ENCODE results near the gene GNE.
"Not testable (repeated sequence)": the region's sequence is repeated elsewhere in the genome, so short reads cannot be mapped to it uniquely, and the experiment has no call there.

GNE gene, protein sequence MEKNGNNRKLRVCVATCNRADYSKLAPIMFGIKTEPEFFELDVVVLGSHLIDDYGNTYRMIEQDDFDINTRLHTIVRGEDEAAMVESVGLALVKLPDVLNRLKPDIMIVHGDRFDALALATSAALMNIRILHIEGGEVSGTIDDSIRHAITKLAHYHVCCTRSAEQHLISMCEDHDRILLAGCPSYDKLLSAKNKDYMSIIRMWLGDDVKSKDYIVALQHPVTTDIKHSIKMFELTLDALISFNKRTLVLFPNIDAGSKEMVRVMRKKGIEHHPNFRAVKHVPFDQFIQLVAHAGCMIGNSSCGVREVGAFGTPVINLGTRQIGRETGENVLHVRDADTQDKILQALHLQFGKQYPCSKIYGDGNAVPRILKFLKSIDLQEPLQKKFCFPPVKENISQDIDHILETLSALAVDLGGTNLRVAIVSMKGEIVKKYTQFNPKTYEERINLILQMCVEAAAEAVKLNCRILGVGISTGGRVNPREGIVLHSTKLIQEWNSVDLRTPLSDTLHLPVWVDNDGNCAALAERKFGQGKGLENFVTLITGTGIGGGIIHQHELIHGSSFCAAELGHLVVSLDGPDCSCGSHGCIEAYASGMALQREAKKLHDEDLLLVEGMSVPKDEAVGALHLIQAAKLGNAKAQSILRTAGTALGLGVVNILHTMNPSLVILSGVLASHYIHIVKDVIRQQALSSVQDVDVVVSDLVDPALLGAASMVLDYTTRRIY

DNA sequence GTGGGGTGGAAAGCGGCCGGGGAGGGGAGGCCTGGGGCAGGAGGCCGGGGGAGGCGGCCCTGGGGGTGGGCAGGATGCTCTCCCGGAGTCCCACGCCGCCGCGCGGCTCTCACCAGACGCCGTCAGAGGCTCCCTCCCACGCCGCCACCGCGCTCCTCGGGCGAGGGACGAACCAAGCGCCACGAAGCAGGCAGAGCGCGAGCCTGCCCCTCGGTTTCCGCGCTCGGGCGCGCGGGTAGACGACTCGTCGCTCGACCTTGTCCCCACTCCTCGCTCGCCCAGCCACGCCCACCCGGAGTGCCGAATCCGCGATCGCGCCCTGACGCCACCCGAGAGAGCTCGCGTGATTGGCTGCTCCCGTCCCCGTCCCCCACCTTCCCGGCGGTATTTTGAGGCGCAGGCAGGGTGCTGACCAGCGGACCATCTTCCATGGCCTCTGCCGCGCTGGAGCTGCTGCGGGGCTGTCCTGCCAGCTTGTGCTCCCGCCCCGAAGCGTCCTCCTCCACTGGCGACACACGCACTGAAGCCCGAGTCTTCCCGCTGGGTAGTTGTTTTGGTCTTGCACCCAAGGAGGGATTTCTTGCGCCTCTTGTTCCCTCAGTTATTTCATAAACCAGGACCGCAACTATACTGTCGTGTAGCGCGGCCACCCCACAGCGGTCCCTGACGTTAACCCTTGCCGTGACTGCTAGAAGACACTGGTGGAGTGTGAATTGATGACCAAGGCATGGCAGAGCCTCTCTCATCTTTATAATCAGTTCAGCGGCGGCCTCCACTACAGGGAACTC, at the start of gene GNE:
GNE (minus strand) TSS at position 241 of the 788 bp plus-strand sequence. CDS start 9,093 bp downstream, outside the sequence.
- peak; percentile 80 for DNase-seq

DNA sequence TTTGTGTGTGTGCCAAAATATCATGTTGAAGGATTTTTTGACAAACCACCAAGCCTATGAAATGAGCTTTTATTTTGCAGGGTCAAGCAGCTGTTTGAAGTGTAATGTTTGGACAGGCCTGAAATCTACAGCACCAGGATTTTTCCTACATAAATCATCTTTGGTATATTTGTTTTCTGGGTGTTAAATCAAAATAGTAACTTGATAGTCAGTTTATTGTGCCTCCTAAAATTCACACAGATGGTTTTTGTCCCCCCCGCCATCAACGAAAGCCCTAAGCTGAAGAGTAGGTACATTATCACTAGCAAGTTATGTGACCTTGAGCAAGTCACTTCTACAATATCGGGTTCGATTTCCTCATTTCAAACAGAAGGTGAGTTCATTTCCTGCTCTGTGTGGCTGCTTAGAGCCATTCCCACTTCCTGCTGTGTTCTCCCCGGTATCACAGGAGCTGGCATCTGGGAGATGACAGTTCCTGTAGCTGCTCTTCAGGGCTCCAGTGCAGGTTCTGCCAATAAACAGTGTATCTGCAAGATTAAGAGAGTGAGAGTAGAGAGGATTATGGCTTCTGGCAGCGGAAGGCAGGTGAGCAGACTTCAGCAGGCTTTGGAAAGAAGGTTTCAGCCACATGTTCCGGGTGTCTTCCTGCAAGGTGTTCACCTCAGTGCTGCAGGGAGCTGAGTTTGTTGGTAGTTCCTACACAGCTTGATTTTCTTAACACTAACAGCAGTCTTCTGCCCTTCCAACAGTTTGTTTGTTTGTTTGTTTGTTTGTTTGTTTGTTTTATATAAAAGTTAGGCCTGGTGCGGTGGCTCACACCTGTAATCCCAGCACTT, 48.4 kb upstream of the GNE start:
- no peak for DNase-seq

DNA sequence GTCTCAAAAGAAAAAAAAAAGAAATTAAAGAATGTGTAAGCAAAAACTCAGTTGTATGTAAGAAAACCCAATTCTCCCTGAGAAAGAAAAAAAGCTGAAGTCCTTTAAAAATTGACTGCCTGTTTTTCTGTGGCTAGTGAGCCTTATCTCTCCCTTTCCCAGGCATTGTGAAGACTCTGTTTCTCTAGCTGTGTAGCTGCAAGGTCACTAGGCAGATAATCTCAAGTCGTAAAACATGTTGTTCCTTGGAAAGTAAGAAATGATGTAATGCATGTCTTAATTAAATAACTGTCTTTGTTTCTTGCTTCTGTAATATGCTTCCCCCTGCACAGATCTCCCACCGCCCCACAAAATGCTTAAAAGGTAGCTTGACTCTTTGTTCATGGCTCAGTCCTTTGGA, 46.1 kb upstream of the GNE start:
- not testable (repeated sequence) for DNase-seq

DNA sequence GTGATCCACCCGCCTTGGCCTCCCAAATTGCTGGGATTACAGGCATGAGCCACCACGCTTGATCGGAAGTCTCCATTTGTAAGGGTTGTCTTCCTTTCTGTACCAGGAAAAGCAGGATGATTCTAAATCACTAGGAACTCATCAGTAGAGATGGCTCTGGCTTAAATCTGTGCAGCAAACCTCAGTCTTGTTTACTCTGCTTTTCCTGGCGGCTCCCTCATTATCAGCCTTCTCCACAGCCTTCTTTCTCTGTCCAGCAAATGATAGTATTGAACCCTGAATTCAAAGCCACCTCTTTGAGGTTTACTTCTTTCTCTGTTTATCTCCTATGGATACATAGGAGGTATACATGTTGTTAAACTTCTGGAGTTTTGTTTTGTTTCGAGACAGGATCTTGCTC, 43.0 kb upstream of the GNE start:
- no peak for DNase-seq

DNA sequence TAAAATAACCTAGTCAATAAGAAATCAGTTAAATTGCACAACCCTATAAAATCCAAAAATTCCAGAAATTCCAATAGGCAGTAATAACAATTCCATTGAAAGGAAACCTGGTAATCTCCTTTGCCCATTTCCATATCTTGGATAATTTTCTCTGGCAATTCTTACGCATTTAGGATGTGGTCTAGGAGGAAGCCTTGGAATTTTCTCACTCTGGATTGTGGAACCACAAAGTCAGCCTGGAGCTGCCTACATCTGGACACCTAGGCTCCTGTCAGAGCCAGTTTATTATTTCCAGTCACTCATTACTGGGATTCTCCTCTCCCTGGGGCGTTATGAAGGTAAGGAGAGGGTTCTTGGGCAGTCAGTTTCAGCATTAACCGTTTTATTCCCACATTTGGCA, 40.3 kb upstream of the GNE start:
- no peak for DNase-seq

DNA sequence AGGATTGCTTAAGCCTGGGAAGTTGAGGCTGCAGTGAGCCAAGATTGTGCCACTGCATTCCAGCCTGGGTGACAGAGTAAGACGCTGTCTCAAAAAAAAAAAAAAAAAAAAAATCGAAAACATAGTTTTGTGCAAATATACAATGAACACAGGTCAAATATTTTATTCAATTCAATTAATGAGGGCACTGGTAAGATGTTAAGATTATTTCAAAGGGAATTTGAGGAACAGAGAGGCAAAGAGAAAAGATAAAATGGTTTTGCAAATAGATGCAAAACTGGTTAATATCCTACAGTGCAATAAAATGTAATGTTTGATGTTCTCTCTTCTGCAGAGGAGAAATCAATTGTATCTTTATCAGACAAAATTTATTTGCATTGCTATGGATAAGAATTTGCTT, 39.5 kb upstream of the GNE start:
- no peak for DNase-seq

DNA sequence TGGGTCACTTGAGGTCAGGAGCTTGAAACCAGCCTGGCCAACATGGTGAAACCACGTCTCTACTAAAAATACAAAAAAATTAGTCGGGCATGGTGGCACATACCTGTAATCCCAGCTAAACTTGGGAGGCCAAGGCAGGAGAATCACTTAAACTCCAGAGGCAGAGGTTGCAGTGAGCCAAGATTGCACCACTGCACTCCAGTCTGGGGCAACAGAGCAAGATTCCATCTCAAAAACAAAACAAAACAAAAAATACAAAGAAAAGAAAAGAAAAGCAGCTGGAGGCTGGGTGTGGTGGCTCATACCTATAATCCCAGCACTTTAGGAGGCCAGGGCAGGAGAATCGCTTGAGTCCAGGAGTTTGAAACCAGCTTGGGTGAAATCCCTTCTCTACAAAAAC, 36.7 kb upstream of the GNE start:
- DNase-seq, result not testable (repeated sequence)

DNA sequence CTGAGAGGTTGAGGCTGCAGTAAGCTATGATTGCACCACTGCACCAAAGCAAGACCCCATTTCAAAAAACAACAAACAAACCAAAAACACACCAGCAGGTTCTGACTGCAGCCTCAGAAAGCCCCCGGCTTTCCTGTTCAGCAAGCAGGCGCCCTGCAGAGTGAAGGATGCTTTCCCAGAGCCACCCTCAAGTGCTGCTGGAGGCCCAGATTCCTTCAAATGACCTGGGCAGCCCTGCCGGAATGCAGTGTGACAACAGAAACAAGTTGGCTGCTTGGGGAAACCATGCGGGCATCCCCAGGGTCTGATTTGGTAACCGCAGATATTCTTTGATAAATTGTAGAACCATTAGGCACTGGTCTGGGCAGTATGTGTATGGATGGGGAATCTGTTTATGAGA, 35.7 kb upstream of the GNE start:
- no peak for DNase-seq

DNA sequence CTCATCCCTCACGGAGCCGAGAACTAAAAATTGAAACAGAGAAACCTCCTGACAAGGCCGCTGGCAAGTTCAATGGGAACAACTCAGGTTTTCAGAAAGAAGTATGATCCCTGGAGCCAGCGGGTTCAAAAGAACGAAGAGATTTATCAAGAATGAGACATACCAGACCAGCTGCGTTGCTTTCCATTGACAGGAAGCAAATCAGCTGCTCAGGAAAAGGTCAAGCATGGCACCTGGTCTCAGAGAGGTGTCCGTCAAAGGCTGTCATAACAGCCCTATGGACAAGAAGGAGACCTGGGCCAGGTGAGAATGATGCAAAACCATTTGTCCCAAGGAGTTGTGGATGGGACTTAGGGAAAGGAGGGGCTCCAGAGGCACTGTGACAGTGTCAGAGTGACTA, 34.9 kb upstream of the GNE start:
- DNase-seq, result no peak

DNA sequence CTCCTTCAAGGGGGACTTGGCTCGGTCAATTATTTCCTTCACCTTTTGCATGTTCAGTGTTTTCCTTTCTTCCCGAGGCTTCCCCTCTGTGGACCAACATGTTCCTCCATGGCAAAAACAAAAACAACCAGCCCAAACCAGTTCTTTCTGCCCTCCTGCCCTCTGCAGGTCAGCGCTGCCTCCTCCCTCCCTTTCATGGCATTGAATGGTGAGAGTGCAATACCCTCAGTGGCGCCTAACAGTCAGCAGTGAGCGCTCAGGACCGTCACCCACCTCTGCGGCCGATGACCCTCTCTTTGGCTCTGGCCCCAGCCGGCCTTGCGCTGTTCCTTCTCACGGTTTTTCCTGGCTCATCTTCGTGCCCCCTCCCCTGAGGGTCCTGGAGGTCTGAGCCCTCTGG, 34.4 kb upstream of the GNE start:
- no peak for DNase-seq

DNA sequence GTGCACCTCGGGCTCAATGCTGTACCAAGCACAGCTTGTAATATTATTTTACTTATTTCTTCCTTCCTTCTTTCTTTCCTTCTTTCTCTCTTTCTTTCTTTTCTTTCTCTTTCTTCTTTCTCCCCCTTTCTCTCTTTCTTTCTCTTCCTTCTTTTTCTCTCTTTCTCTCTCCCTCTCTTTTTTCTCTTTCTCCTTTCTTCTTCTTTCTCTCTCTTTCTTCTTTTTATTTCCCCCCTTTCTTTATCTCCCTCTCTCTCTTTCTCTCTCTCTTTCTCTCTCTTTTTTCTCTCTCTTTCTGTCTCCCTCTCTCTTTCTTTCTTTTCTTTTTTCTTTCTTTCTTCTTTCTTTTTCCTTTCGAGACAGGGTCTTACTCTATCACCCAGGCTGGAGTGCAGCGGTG, 32.7 kb upstream of the GNE start:
- DNase-seq, result no peak

DNA sequence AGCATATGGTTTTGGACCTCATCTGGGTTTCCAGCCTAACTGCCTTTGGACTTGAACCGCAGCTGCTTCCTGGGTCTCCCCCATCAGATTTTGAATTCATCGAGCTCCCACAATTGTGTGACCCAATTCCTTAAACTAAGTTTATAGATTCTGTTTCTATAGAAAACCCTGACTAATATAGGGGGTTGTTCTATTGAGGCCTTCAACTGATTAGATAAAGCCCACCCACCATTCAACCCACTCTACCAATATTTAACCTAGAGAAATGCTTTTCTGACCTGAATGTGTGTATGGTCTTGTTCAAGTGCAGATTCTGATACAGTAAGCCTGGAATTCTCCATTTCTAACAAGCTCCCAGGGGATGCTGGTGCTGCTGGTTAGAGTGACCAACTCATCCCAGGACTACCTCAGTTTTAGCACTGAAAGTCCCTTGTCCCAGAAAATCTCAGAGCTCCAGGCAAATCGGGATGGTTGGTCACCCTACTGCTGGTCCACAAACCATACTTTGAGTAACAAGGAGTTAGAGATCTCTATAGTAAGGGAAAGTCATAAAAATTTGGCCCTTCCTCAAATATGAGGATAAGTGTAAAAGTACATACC, 31.7 kb upstream of the GNE start:
- DNase-seq, result no peak

DNA sequence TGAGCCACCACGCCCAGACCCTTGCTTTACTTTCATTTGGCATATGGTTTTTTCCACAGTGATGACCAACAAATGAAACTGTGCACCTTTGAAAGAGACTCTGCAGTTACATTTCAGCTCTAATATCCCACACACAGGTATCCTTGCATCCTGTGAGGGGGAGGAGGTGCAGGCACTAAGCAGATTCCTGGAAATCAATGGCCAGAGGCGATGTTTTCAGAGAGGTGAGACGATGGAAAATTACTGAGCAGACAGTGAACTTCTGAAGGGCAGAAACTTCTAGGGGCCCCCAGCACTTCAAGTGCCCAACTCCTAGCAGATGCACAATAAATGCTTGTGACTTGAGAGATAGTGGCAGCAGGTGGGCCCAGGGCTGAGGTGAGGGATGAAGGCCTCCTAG, 29.8 kb upstream of the GNE start:
- no peak for DNase-seq

DNA sequence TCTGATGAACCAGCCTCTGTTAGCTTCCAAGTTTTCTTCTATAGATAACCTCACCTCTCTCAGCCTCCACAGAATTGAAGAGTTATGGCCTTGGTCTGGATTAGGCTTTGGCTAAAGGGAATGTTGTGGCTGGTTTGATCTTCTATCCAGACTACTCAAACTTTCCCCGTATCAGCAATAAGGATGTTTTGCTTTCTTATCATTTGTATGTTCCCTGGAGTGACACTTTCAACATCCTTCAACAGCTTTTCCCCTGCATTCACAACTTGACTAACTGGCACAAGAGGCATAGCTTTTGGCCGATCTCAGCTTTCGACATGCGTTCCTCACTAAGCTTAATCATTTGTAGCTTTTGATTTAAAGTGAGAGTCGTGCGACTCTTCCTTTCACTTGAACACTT, 28.1 kb upstream of the GNE start:
- DNase-seq, result no peak

DNA sequence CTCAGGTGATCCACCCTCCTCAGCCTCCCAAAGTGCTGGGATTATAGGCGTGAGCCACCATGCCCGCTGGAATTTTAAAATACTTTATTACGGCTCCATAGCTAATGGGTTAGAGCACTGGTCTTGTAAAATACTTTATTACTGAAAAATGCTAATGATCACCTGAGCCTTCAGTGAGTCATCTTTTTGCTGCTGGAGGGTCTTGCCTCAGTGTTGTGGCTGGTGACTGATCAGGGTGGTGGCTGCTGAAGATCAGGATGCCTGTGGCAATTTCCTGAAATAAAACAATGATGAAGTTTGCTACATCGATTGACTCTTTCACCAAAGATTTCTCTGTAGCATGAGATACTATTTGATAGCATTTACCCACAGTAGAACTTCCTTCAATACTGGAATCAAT, 26.0 kb upstream of the GNE start:
- no peak for DNase-seq

DNA sequence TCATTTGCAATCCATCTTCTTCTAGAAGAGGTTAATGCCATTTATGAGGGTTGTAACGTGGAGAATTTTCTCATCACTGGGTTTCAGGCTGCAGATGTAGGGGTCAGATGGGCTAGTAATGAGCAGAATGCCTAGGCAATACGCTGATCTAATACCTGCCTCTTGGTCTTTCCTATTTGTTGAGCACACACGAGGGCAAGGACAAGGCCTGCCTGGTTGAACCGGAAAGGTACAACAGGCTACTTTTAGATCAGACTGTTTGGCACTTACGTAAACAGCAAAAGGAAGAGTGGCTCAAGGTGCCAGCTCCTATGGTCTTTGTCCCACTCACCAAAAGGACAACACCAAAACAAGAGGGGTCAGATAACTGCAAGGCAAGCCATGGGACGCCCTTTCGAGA, 24.0 kb upstream of the GNE start:
- no peak for DNase-seq

DNA sequence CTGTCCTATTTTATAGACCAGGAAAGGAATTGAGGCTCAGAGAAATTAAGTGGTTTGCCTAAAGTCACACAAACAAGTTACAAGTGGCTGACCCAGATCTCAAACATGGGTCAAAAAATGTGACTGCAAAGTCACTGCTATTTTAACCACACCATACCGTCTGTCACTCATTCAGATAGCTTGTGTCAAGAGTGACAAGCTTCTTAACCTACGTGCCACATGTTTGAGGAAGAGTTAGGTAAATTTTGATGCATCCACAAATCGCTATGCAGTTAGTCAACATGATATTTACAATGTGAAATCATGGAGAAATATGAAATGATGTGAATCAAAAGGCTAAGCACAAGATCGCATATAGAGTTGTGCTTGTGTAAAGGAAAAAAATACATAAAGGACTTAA, 22.7 kb upstream of the GNE start:
- no peak for DNase-seq

DNA sequence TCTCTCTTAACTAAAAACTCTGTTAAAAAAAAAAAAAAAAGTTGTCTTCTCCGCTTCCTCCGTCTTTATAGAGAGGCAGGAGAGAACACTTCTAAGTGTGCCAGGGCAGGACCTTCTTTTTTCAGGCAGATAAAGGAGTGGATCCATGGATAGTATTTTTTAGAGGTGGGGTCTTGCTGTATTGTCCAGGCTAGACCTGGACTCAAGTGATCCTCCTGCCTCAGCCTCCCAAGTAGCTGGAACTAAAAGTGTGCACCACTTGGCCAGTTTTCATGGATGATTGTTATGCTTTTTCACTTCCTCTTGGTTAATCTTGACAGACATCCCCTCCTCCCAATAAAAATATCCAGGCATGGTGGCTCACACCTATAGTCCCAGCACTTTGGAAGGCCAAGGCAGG, 20.0 kb upstream of the GNE start:
- DNase-seq, result no peak

DNA sequence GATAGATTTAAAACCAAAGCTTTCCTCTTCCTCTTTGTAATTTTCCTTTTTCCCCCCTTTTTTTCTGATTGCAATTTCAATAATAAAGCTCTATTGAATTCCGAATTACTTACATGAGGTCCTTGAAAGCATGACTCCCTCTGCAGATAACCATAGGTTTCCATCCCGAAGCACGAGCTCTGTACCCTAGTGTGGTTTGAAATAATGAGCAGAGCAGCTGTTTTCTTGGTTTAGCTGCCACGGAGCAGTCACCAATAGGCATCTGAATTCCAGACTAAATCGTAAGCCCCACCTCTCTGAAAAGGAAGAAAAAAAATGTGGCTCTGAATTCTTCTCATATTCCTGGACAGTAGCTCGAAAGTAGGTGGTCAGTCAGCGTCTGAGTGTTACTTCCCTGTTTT, 18.5 kb upstream of the GNE start:
- peak; percentile 53 for DNase-seq

DNA sequence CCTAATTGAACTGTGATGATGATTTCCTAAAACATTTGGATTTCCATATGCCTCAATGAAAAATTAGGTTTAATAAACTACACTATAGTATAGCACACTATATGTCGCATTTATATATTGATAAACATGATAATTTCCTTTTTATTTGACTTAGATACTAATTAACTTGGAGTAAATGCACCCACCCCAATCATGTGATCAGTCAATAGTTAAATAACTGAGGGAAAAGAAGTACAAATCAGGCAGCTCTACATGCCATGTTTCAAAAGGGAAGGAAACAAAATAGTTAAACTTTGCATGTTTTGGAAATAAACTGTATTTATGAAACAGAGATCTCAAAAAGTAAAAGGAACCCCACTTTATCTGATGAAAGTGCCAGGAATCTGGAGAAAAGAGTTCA, 18.0 kb upstream of the GNE start:
- DNase-seq, result no peak

DNA sequence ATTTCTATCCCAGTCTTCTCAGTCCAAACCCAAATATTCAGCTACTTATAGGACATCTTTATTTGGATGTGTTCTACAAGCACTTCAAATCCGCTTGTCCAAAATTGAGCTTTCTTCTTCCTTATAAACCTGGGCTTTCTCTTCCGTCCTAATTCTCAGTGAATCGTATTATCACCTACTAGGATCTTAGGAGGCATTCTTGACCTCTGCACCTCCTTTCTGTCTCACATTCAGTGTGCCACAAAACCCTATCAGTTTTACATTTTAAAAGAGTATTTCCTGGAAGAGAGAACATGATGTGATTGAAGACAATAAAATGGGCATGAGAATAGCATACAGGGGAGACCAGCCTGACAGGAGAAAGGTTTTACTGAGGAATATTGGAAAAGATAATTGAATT, 16.8 kb upstream of the GNE start:
- no peak for DNase-seq

DNA sequence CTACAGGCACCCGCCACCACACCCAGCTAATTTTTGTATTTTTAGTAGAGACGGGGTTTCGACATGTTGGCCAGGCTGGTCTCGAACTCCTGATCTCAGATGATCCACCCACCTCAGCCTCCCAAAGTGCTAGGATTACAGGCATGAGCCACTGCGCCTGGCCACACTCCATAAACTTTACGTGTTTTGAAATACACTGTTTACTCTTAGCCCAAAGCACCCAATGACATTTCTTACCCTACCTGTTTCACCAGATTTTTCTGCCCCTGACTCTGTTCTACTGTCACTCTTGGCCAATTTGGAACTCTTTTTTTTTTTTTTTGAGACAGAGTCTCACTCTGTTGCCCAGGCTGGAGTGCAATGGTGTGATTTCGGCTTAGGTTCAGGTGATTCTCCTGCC, 15.1 kb upstream of the GNE start:
- not testable (repeated sequence) for DNase-seq

Data from NCI-H2227 treated with DMSO at 0.1 percent for 48 hours (cell line).